GM23338 (cell line): ENCODE results near the gene ULBP2. TPM values are rescaled to one million over a fixed set of nuclear protein-coding genes. Genes with fewer than 3 reads are reported as not detected.

Experiments used
- ATAC-seq: fragments of 200-7000 bp; cut with Tn5 transposase; 3 replicates; pipeline ENCODE4 v1.9.1; 2020
- DNase-seq: peaks from one replicate; pipeline ENCODE4 v3.0.0-alpha.2; 2015; ENCODE audit warnings: low spot score
- H2AFZ ChIP-seq: fragments of 200-600 bp; sonication (generic); 2 replicates; pipeline ENCODE4 v1.8.0; 2016; ENCODE audit warnings: antibody characterized with exemption, mild to moderate bottlenecking, moderate library complexity
- H3F3A ChIP-seq: fragments of 200-600 bp; sonication (generic); replicated peaks from 2 replicates; pipeline ENCODE4 v1.8.0; 2017; ENCODE audit warnings: antibody characterized with exemption, mixed run types, low read depth
- H3K27ac ChIP-seq: fragments of 200-600 bp; sonication (generic); 2 replicates; pipeline ENCODE4 v1.6.1; 2016; ENCODE audit warnings: low read depth
- H3K27me3 ChIP-seq: fragments of 200-600 bp; sonication (generic); 2 replicates; pipeline ENCODE4 v1.8.0; 2016; ENCODE audit warnings: mild to moderate bottlenecking, mixed run types, moderate library complexity; ENCODE audit not compliant: insufficient read depth
- H3K36me3 ChIP-seq: fragments of 200-600 bp; sonication (generic); 2 replicates; pipeline ENCODE4 v1.8.0; 2016; ENCODE audit warnings: mild to moderate bottlenecking; ENCODE audit not compliant: insufficient read depth
- H3K4me1 ChIP-seq: fragments of 200-600 bp; sonication (generic); 2 replicates; pipeline ENCODE4 v1.8.0; 2016; ENCODE audit warnings: mild to moderate bottlenecking, moderate library complexity; ENCODE audit not compliant: insufficient read depth
- H3K4me2 ChIP-seq: fragments of 200-600 bp; sonication (generic); 2 replicates; pipeline ENCODE4 v1.7.1; 2017; ENCODE audit warnings: mixed run types
- H3K4me3 ChIP-seq: fragments of 200-600 bp; sonication (generic); 2 replicates; pipeline ENCODE4 v1.6.1; 2016; ENCODE audit warnings: mixed run types
- H3K79me2 ChIP-seq: fragments of 200-600 bp; sonication (generic); replicated peaks from 2 replicates; pipeline ENCODE4 v1.8.0; 2017; ENCODE audit warnings: mild to moderate bottlenecking; ENCODE audit not compliant: insufficient read depth
- H3K9me2 ChIP-seq: fragments of 200-600 bp; sonication (generic); 2 replicates; pipeline ENCODE4 v1.8.0; 2017; ENCODE audit not compliant: insufficient read depth
- H4K20me1 ChIP-seq: fragments of 200-600 bp; sonication (generic); replicated peaks from 2 replicates; pipeline ENCODE4 v1.8.0; 2017; ENCODE audit warnings: mild to moderate bottlenecking; ENCODE audit not compliant: insufficient read depth
- H3K27ac Mint-ChIP-seq: 2 replicates; pipeline ENCODE4 v1.8.0; 2020; ENCODE audit warnings: inconsistent platforms, mild to moderate bottlenecking, moderate library complexity, mixed read lengths
- H3K27me3 Mint-ChIP-seq: 3 replicates; pipeline ENCODE4 v1.8.0; 2022; ENCODE audit warnings: low read depth, mild to moderate bottlenecking, moderate library complexity, mixed read lengths, inconsistent platforms; ENCODE audit not compliant: insufficient read depth, poor library complexity
- H3K36me3 Mint-ChIP-seq: 3 replicates; pipeline ENCODE4 v1.8.0; 2021; ENCODE audit warnings: low read depth, mild to moderate bottlenecking, inconsistent platforms, moderate library complexity, mixed read lengths
- H3K4me1 Mint-ChIP-seq: 3 replicates; pipeline ENCODE4 v1.8.0; 2020; ENCODE audit warnings: mild to moderate bottlenecking, inconsistent platforms, mixed read lengths
- H3K4me3 Mint-ChIP-seq: 3 replicates; pipeline ENCODE4 v1.8.0; 2021; ENCODE audit warnings: moderate library complexity, mild to moderate bottlenecking, inconsistent platforms, mixed read lengths
- H3K9me3 Mint-ChIP-seq: 3 replicates; pipeline ENCODE4 v1.8.0; 2020; ENCODE audit warnings: moderate library complexity, mild to moderate bottlenecking, inconsistent platforms, mixed read lengths
- CREB1 ChIP-seq: fragments of 250-450 bp; sonication (Bioruptor Pico); IDR thresholded peaks from 2 replicates; pipeline ENCODE4 v1.5.0; 2020; ENCODE audit warnings: low read depth, mild to moderate bottlenecking, moderate library complexity
- EZH2 ChIP-seq: fragments of 200-600 bp; sonication (generic); IDR thresholded peaks from one replicate; pipeline ENCODE4 v1.8.0; 2017; ENCODE audit warnings: antibody characterized with exemption, mild to moderate bottlenecking, low read depth; ENCODE audit not compliant: unreplicated experiment
- EZH2phosphoT487 ChIP-seq: fragments of 200-600 bp; sonication (generic); IDR thresholded peaks from one replicate; pipeline ENCODE4 v1.8.1; 2018; ENCODE audit warnings: antibody characterized with exemption; ENCODE audit not compliant: unreplicated experiment
- JUNB ChIP-seq: IDR thresholded peaks from one replicate; pipeline ENCODE4 v1.6.1; 2016; ENCODE audit warnings: antibody characterized with exemption; ENCODE audit not compliant: unreplicated experiment
- NANOG ChIP-seq: IDR thresholded peaks from 2 replicates; pipeline ENCODE4 v1.6.1; 2016; ENCODE audit warnings: antibody characterized with exemption, borderline replicate concordance
- POLR2AphosphoS5 ChIP-seq: IDR thresholded peaks from 2 replicates; pipeline ENCODE4 v1.6.1; 2016; ENCODE audit warnings: antibody characterized with exemption, low read depth
- STAT1 ChIP-seq: IDR thresholded peaks from one replicate; pipeline ENCODE4 v1.6.1; 2016; ENCODE audit warnings: antibody characterized with exemption; ENCODE audit not compliant: unreplicated experiment
- ZNF114 ChIP-seq: fragments of 250-450 bp; sonication (Bioruptor Pico); IDR thresholded peaks from 2 replicates; pipeline ENCODE4 v1.5.0; 2020; ENCODE audit warnings: mild to moderate bottlenecking, moderate library complexity
- ZNF331 ChIP-seq: fragments of 250-450 bp; sonication (Bioruptor Pico); IDR thresholded peaks from 2 replicates; pipeline ENCODE4 v1.5.0; 2020; ENCODE audit warnings: low read depth, mild to moderate bottlenecking, moderate library complexity
- polyA plus RNA-seq: library from polyadenylated mRNA; unstranded; fragments of >200 nt; fragmentation: Nextera tagmentation; extraction: Ambion mirVana; gene quantifications from 2 replicates; pipeline ENCODE4 v1.2.1, GENCODE V29; 2016
- total RNA-seq: library from RNA; depleted of rRNA; stranded (reverse); fragments of >200 nt; shearing (Covaris generic); gene quantifications from 2 replicates; pipeline ENCODE4 v1.2.3, GENCODE V29; 2014
- TF ChIP-seq, protein P1 (sequence below), 2 experiments: fragments of 200-600 bp in 1 of 2; sonication (generic) in 1 of 2; conservative IDR thresholded peaks; 2 replicates each; pipeline versions ENCODE4 v1.5.1 to v1.6.1; 2016 to 2017; ENCODE audit warnings: antibody characterized with exemption in 2 of 2, low read depth in 2 of 2, mild to moderate bottlenecking in 2 of 2, moderate library complexity in 1 of 2
- TF ChIP-seq, protein P2 (sequence below): IDR thresholded peaks from one replicate; pipeline ENCODE4 v1.6.1; 2018; ENCODE audit warnings: antibody characterized with exemption; ENCODE audit not compliant: unreplicated experiment
- TF ChIP-seq, protein P3 (sequence below): IDR thresholded peaks from 2 replicates; pipeline ENCODE4 v1.6.1; 2016; ENCODE audit warnings: antibody characterized with exemption

Gene ULBP2
- total and polyA plus RNA-seq, 2 experiments from 2014 or later: not detected

DNA sequence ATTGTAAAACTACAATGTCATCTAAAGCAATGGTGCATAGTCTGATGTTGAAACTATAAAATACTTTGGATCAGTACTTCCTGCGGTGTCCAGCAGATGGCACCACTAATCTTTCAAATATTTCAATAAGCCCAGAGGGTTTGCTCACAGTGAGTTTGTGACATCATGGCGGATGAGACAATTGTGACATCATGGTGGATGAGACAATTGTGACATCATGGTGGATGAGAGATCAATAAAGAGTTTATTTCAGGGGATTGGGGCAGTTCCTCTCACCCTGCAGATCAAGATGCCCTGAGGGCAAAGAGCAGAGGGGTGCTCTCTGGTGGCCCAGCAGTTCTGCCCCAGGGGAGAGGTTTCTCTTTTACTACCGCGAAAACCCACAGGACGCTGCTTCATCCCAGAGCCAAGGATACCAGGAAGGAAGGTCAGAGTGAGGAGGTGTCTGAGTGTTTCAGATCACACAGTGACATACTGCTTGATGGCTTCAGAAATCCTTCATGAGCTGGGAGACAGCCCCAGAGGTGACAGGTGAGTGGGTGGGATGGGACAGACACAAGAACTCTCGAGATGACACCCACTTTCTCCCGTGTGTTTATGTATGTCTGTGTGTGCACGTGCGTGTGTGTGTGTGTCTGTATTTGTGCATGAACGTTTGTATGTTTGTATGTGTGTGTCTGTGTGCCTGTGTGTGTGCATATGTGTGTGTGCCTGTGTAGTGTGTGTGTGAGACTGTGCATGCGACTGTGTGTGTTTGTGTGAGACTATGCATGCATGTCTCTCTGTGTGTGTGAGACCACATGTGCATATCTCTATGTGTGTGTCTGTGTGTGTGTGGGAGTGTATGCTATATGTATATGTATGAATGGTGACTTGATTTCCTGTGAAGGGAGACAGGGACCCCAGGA is 7.3 kb upstream of the ULBP2 start:
- peaks cover 84% of the 10 kb centered on the region for H3K27me3 ChIP-seq

DNA sequence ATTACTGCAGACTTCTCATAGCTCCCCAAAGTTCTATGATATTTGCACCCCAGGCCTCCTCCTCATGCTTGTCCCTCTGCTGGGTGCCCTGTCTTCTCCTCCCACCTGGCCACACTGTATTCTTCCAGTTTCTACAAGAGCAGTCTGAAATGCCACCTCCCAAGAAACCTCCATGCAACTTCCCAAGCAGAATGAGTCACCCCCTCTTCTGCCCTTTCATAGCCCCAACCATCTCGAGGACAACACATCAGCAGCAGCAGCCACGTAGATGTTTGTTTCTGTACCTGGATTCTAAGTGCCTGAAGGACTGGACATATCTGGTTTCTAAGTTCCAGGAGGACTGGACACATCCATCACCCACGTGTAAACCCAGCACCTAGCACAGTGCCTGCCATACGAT is 6.6 kb upstream of the ULBP2 start:
- no peak for ATAC-seq
- Histone ChIP-seq H2AFZ (no peak overlapping the region), H3F3A (no peaks in the 10 kb centered on the region), H3K36me3 (no peaks in the 10 kb centered on the region), H3K79me2 (no peaks in the 10 kb centered on the region), H3K27ac (no peak overlapping the region), H3K9me2 (no peaks in the 10 kb centered on the region), H3K27me3 (peaks cover 84% of the 10 kb centered on the region), H3K4me2 (no peak overlapping the region), H3K4me3 (no peak overlapping the region), H3K4me1 (peaks cover 8% of the 10 kb centered on the region; the same call in 1 of the 2 replicates), H4K20me1 (no peaks in the 10 kb centered on the region; the same call in 1 of the 2 replicates)
- H3K4me1 Mint-ChIP-seq: peaks cover 6% of the 10 kb centered on the region
- DNase-seq: no peak
- H3K27ac Mint-ChIP-seq: no peak overlapping the region
- H3K36me3 Mint-ChIP-seq: no peaks in the 10 kb centered on the region; the same call in 2 of the 3 replicates
- H3K4me3 Mint-ChIP-seq: no peak overlapping the region
- H3K9me3 Mint-ChIP-seq: peaks cover 2% of the 10 kb centered on the region; the same call in 2 of the 3 replicates
- H3K27me3 Mint-ChIP-seq: peaks cover 60% of the 10 kb centered on the region
- TF ChIP-seq, protein P1, sequence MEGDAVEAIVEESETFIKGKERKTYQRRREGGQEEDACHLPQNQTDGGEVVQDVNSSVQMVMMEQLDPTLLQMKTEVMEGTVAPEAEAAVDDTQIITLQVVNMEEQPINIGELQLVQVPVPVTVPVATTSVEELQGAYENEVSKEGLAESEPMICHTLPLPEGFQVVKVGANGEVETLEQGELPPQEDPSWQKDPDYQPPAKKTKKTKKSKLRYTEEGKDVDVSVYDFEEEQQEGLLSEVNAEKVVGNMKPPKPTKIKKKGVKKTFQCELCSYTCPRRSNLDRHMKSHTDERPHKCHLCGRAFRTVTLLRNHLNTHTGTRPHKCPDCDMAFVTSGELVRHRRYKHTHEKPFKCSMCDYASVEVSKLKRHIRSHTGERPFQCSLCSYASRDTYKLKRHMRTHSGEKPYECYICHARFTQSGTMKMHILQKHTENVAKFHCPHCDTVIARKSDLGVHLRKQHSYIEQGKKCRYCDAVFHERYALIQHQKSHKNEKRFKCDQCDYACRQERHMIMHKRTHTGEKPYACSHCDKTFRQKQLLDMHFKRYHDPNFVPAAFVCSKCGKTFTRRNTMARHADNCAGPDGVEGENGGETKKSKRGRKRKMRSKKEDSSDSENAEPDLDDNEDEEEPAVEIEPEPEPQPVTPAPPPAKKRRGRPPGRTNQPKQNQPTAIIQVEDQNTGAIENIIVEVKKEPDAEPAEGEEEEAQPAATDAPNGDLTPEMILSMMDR (conservative IDR thresholded peaks at IDR 0.05; ENCODE audit: low read depth in 2 of 2): no peak
- TF ChIP-seq ZNF114 (CRISPR knock-in tag) (no peak), STAT1 (no peak), JUNB (no peak), EZH2 (no peak), ZNF331 (CRISPR knock-in tag) (no peak), NANOG (no peak), POLR2AphosphoS5 (no peak), EZH2phosphoT487 (no peak)
- TF ChIP-seq, protein P2, sequence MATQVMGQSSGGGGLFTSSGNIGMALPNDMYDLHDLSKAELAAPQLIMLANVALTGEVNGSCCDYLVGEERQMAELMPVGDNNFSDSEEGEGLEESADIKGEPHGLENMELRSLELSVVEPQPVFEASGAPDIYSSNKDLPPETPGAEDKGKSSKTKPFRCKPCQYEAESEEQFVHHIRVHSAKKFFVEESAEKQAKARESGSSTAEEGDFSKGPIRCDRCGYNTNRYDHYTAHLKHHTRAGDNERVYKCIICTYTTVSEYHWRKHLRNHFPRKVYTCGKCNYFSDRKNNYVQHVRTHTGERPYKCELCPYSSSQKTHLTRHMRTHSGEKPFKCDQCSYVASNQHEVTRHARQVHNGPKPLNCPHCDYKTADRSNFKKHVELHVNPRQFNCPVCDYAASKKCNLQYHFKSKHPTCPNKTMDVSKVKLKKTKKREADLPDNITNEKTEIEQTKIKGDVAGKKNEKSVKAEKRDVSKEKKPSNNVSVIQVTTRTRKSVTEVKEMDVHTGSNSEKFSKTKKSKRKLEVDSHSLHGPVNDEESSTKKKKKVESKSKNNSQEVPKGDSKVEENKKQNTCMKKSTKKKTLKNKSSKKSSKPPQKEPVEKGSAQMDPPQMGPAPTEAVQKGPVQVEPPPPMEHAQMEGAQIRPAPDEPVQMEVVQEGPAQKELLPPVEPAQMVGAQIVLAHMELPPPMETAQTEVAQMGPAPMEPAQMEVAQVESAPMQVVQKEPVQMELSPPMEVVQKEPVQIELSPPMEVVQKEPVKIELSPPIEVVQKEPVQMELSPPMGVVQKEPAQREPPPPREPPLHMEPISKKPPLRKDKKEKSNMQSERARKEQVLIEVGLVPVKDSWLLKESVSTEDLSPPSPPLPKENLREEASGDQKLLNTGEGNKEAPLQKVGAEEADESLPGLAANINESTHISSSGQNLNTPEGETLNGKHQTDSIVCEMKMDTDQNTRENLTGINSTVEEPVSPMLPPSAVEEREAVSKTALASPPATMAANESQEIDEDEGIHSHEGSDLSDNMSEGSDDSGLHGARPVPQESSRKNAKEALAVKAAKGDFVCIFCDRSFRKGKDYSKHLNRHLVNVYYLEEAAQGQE: no peak
- TF ChIP-seq, protein P3, sequence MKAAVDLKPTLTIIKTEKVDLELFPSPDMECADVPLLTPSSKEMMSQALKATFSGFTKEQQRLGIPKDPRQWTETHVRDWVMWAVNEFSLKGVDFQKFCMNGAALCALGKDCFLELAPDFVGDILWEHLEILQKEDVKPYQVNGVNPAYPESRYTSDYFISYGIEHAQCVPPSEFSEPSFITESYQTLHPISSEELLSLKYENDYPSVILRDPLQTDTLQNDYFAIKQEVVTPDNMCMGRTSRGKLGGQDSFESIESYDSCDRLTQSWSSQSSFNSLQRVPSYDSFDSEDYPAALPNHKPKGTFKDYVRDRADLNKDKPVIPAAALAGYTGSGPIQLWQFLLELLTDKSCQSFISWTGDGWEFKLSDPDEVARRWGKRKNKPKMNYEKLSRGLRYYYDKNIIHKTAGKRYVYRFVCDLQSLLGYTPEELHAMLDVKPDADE: no peak

More for the DNA sequence above, 7.3 kb upstream of the ULBP2 start:
- peaks cover 6% of the 10 kb centered on the region for H3K4me1 Mint-ChIP-seq
- TF ChIP-seq EZH2 (no peak), ZNF114 (CRISPR knock-in tag) (no peak), JUNB (no peak), CREB1 (CRISPR knock-in tag) (peak; percentile 97)
- TF ChIP-seq, protein P1 (conservative IDR thresholded peaks at IDR 0.05; ENCODE audit: low read depth in 2 of 2): peak; percentile 73 to 93
- H3K4me2 ChIP-seq: no peak overlapping the region
- H3K4me3 Mint-ChIP-seq: no peak overlapping the region
- DNase-seq (peak; percentile 81), ATAC-seq (no peak; the same call in 2 of the 3 replicates)
- H3K36me3 Mint-ChIP-seq: no peaks in the 10 kb centered on the region; the same call in 2 of the 3 replicates
- no peaks in the 10 kb centered on the region for H3K36me3 ChIP-seq
- H3K27me3 Mint-ChIP-seq: peaks cover 53% of the 10 kb centered on the region
- H4K20me1 ChIP-seq: no peaks in the 10 kb centered on the region; the same call in 1 of the 2 replicates
- H3F3A ChIP-seq: no peaks in the 10 kb centered on the region
- H3K27ac Mint-ChIP-seq: no peak overlapping the region
- no peaks in the 10 kb centered on the region for H3K9me2 ChIP-seq
- H3K27ac ChIP-seq: no peak overlapping the region
- H3K9me3 Mint-ChIP-seq: peaks cover 2% of the 10 kb centered on the region; the same call in 2 of the 3 replicates
- no peak overlapping the region for H3K4me3 ChIP-seq
- peaks cover 8% of the 10 kb centered on the region; the same call in 1 of the 2 replicates for H3K4me1 ChIP-seq
- H3K79me2 ChIP-seq: no peaks in the 10 kb centered on the region
- no peak overlapping the region for H2AFZ ChIP-seq
